ENCODE measurements around the gene ACSM3. TPM values are rescaled to one million over a fixed set of nuclear protein-coding genes. Genes with fewer than 3 reads are reported as not detected.

ACSM3 gene
- total and polyA plus RNA-seq, 9 of the 15 experiments (the other 6 are each of a cell fraction or from before 2014, with no cell fraction given) = 112 to 420 (median 182) TPM

DNA sequence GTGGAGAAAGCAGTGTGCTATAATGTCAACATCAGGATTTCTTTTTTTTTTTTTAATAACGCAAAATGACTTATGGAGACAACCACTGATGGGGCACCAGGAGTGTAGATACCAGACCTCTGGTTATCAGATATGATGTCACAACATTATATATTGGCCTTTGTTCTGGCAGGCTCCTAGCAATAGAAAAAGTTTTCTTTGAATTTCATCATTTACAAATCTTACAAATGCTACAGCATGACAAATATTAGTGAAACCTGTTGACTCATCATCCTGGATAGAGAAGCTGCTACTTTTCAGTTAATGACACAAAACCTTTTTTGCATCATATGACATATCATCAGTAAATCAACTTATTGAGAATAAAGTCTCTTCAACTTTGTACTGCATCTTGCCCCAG is 28.3 kb upstream of the ACSM3 start:
- in situ Hi-C loops (cut with MboI) (no loop called here), intact Hi-C loops (cut with micrococcal nuclease) (no loop called here)
- peaks cover 6 to 14% of the 10 kb centered on the region in 2 experiments; a peak in 4 of 5 replicates for H3K4me1 ChIP-seq (replicated peaks in 1 of 2; ENCODE audit: control insufficient read depth in 2 of 2, insufficient read depth in 2 of 2, low read length in 2 of 2)
- no peaks in the 10 kb centered on the region for H3K9me1 ChIP-seq (ENCODE audit: control insufficient read depth, insufficient read depth, low read length)
- no peaks in the 10 kb centered on the region for H3K9me3 ChIP-seq (replicated peaks; ENCODE audit: control insufficient read depth, insufficient read depth, low read depth, low read length)
- peaks cover 67% of the 10 kb centered on the region for H3K36me3 ChIP-seq (ENCODE audit: control insufficient read depth, insufficient read depth, low read length)
- no peak overlapping the region for H2AFZ ChIP-seq (ENCODE audit: low read depth, low read length)
- no peak overlapping the region for H3K4me3 ChIP-seq
- WGBS (ENCODE audit: insufficient coverage, low coverage, missing lambda C conversion rate) = 40% methylated on average over 1 of the region's 1 CpG
- no peak overlapping the region for H3K9ac ChIP-seq (ENCODE audit: insufficient read depth in 1 of 2, low read depth in 2 of 2, low read length in 2 of 2)
- H3K27ac ChIP-seq (ENCODE audit: extremely low read depth, low read depth, low read length) = no peak overlapping the region
- no peaks in the 10 kb centered on the region for H3K27me3 ChIP-seq (ENCODE audit: control insufficient read depth in 2 of 2, insufficient read depth in 2 of 2, low read length in 2 of 2)
- H3K4me2 ChIP-seq (ENCODE audit: insufficient read depth, low read length) = no peak overlapping the region
- H4K20me1 ChIP-seq (replicated peaks; ENCODE audit: control insufficient read depth, insufficient read depth, low read length) = no peaks in the 10 kb centered on the region
- BruUV-seq (replicated peaks) = no TSS peak
- H3K79me2 ChIP-seq (ENCODE audit: control insufficient read depth, insufficient read depth, low read length) = peaks cover 38% of the 10 kb centered on the region
- CTCF ChIA-PET (ENCODE audit: low intra/inter-chr PET ratio) = no interaction called here
- no peak for ATAC-seq
- FAIRE-seq = no peak
- no peak for DNase-seq (ENCODE audit: extremely low read depth in 1 of 4, low spot score in 3 of 4)
- POLR2A ChIA-PET = interaction anchor here (1.0 kb wide), 1 partner anchor 9 kb away, joined by 4 read pairs; no protein-coding TSS in a partner anchor
- TF ChIP-seq ZNF589 (CRISPR knock-in tag; IDR thresholded peaks at IDR 0.05; ENCODE audit: low read depth) (peak; percentile 56; the same call in 1 of the 2 replicates), SUPT5H (IDR thresholded peaks at IDR 0.05) (no peak), ATF1 (CRISPR knock-in tag; IDR thresholded peaks at IDR 0.05) (no peak), ATF1 (tag; IDR thresholded peaks at IDR 0.05) (peak; percentile 42), CEBPG (CRISPR knock-in tag; IDR thresholded peaks at IDR 0.05) (no peak), CEBPG (tag; conservative IDR thresholded peaks at IDR 0.05 in 1 of 2, IDR thresholded peaks at IDR 0.05 in 1 of 2) (peak; percentile 53 to 96; a peak in 3 of 4 replicates), MEIS2 (IDR thresholded peaks at IDR 0.05; ENCODE audit: partially characterized antibody) (peak; percentile 65), ATF7 (IDR thresholded peaks at IDR 0.05) (peak; percentile 79; the same call in 1 of the 2 replicates), ZNF584 (CRISPR knock-in tag; IDR thresholded peaks at IDR 0.05; ENCODE audit: low read depth) (0 out of 2 replicates have a peak, but pooled peaks have one; percentile 50), FUS (optimal IDR thresholded peaks at IDR 0.05; ENCODE audit: low read depth, low read length) (no peak)
- TF ChIP-seq, protein P1, sequence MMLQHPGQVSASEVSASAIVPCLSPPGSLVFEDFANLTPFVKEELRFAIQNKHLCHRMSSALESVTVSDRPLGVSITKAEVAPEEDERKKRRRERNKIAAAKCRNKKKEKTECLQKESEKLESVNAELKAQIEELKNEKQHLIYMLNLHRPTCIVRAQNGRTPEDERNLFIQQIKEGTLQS (IDR thresholded peaks at IDR 0.05) = peak; percentile 85
- TF ChIP-seq, protein P1 (CRISPR knock-in tag; conservative IDR thresholded peaks at IDR 0.05) = no peak
- TF ChIP-seq, protein P2, sequence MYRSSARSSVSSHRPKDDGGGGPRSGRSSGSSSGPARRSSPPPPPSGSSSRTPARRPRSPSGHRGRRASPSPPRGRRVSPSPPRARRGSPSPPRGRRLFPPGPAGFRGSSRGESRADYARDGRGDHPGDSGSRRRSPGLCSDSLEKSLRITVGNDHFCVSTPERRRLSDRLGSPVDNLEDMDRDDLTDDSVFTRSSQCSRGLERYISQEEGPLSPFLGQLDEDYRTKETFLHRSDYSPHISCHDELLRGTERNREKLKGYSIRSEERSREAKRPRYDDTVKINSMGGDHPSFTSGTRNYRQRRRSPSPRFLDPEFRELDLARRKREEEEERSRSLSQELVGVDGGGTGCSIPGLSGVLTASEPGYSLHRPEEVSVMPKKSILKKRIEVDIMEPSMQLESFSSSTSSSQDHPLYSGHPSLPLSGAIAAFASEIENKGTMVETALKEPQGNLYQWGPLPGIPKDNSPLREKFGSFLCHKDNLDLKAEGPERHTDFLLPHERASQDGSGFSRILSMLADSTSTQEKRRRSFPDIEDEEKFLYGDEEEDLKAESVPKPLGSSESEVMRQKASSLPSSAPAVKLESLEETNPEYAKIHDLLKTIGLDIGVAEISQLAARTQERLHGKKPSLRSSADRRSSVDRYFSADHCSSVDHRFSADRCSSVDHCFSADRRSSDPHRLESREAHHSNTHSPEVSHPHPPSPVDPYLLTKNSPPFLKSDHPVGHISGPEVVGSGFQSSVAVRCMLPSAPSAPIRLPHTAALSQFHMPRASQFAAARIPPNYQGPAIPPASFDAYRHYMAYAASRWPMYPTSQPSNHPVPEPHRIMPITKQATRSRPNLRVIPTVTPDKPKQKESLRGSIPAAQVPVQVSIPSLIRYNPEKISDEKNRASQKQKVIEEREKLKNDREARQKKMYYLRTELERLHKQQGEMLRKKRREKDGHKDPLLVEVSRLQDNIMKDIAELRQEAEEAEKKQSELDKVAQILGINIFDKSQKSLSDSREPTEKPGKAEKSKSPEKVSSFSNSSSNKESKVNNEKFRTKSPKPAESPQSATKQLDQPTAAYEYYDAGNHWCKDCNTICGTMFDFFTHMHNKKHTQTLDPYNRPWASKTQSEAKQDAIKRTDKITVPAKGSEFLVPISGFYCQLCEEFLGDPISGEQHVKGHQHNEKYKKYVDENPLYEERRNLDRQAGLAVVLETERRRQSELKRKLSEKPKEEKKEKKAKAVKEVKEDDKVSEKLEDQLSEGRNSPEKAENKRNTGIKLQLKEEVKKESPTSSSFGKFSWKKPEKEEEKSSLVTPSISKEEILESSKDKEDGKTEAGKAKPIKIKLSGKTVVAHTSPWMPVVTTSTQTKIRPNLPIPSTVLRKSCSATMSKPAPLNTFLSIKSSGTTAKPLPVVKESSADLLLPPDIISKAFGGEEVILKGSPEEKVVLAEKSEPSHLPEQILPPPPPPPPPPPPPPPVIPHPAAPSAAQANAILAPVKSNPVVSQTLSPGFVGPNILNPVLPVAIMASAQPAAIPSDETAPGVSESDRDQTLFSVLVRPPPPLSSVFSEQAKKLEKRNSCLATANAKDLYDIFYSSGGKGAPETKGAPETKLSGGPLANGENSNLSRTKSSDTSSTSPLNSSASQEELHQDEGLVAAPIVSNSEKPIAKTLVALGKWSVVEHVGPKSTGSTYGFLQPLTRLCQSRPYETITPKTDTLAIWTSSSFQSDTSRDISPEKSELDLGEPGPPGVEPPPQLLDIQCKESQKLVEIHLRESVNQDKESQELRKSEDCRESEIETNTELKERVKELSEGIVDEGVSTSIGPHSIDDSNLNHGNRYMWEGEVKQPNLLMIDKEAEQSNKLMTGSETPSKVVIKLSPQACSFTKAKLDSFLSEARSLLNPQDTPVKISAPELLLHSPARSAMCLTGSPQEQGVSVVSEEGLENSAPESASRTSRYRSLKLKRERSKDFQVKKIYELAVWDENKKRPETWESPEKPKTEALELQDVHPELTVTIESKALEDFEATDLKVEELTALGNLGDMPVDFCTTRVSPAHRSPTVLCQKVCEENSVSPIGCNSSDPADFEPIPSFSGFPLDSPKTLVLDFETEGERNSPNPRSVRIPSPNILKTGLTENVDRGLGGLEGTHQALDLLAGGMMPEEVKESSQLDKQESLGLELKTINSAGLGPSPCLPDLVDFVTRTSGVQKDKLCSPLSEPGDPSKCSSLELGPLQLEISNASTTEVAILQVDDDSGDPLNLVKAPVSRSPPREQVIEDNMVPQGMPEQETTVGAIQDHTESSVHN (IDR thresholded peaks at IDR 0.05; ENCODE audit: borderline replicate concordance in 1 of 2, low read depth in 1 of 2) = peak in 1 of 2 experiments; percentile 61; a peak in 1 of 4 replicates
- TF ChIP-seq, protein P3, sequence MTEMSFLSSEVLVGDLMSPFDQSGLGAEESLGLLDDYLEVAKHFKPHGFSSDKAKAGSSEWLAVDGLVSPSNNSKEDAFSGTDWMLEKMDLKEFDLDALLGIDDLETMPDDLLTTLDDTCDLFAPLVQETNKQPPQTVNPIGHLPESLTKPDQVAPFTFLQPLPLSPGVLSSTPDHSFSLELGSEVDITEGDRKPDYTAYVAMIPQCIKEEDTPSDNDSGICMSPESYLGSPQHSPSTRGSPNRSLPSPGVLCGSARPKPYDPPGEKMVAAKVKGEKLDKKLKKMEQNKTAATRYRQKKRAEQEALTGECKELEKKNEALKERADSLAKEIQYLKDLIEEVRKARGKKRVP (CRISPR knock-in tag; IDR thresholded peaks at IDR 0.05) = peak; percentile 72

Measured in K562 (cell line).